Measurements from ENCODE around the gene ETV7.
A peak's percentile ranks its signal among the peaks of the same experiment; 100 is the strongest.
"Not testable (repeated sequence)": the region's sequence is repeated elsewhere in the genome, so short reads cannot be mapped to it uniquely, and the experiment has no call there.

Gene ETV7

GRCh38 chr6:36363371-36363752 is 24.1 kb downstream of the ETV7 start:
- not testable (repeated sequence) for DNase-seq (ENCODE audit: low read depth)

- DNase-seq (ENCODE audit: low read depth), result peak; percentile 33
These were observed 24.7 kb downstream of the ETV7 start for GRCh38 chr6:36362551-36363370.

GRCh38 chr6:36361071-36361470 is 26.4 kb downstream of the ETV7 start:
- no peak for DNase-seq (ENCODE audit: low read depth)

GRCh38 chr6:36360241-36361054 is 27.0 kb downstream of the ETV7 start:
- peak; percentile 65 for DNase-seq (ENCODE audit: low read depth)

- peak; percentile 57 for DNase-seq (ENCODE audit: low read depth)
These were observed 29.1 kb downstream of the ETV7 start for GRCh38 chr6:36358226-36358915.

- no peak for DNase-seq (ENCODE audit: low read depth)
These were observed 29.6 kb downstream of the ETV7 start for GRCh38 chr6:36357872-36358225.

- peak; percentile 39 for DNase-seq (ENCODE audit: low read depth)
These were observed 31.6 kb downstream of the ETV7 start for GRCh38 chr6:36355819-36356218.

- DNase-seq (ENCODE audit: low read depth), result peak; percentile 34
These were observed 34.0 kb downstream of the ETV7 start for GRCh38 chr6:36353411-36353915.

GRCh38 chr6:36352477-36353157 is 34.9 kb downstream of the ETV7 start:
- DNase-seq (ENCODE audit: low read depth), result no peak

GRCh38 chr6:36350681-36351571 is 36.5 kb downstream of the ETV7 start:
- peak; percentile 92 for DNase-seq (ENCODE audit: low read depth)

- no peak for DNase-seq (ENCODE audit: low read depth)
These were observed 37.4 kb downstream of the ETV7 start for GRCh38 chr6:36350082-36350481.

- DNase-seq (ENCODE audit: low read depth), result no peak
These were observed 38.2 kb downstream of the ETV7 start for GRCh38 chr6:36349240-36349639.

- peak; percentile 72 for DNase-seq (ENCODE audit: low read depth)
These were observed 39.8 kb downstream of the ETV7 start for GRCh38 chr6:36347621-36348020.

GRCh38 chr6:36346486-36347273 is 40.8 kb downstream of the ETV7 start:
- DNase-seq (ENCODE audit: low read depth), result no peak

- no peak for DNase-seq (ENCODE audit: low read depth)
These were observed 41.6 kb downstream of the ETV7 start for GRCh38 chr6:36345681-36346466.

- no peak for DNase-seq (ENCODE audit: low read depth)
These were observed 44.3 kb downstream of the ETV7 start for GRCh38 chr6:36343109-36343680.

- DNase-seq (ENCODE audit: low read depth), result peak; percentile 56
These were observed 46.6 kb downstream of the ETV7 start for GRCh38 chr6:36340618-36341454.

- DNase-seq (ENCODE audit: low read depth), result no peak
These were observed 47.2 kb downstream of the ETV7 start for GRCh38 chr6:36340306-36340617.
